GM18502 (cell line): ENCODE measurements around the gene MRAS.
A peak's percentile ranks its signal among the peaks of the same experiment; 100 is the strongest.
"Not testable (repeated sequence)": the region's sequence is repeated elsewhere in the genome, so short reads cannot be mapped to it uniquely, and the experiment has no call there.

Experiments
- ATAC-seq: cut with Tn5 transposase; IDR thresholded peaks from one replicate; pipeline ENCODE4 v1.9.1; 2021; ENCODE audit warnings: mild to moderate bottlenecking; ENCODE audit not compliant: unreplicated experiment, poor library complexity

MRAS gene

DNA sequence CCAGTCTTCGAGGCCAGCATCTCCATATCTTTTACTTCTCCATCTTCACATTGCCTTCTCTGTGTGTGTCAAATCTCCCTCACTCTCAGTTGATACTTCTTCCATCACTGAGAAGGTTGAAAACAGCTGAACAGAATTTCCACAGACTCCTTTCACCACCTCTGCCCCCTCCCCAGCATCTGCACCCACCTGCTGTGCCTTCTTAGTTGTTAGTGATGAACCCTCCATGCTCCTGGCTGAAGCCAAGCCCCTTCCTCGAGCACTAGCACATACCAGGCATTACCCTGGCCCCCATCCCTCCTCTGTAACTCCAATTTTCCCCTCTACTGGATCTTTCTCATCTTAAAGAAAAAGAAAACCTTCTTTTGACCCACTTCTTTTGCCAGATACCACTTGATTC is 58.2 kb downstream of the MRAS start:
- ATAC-seq: no peak

- no peak for ATAC-seq
Observed at GRCh38 chr3:138407236-138407907, 59.0 kb downstream of the MRAS start.

DNA sequence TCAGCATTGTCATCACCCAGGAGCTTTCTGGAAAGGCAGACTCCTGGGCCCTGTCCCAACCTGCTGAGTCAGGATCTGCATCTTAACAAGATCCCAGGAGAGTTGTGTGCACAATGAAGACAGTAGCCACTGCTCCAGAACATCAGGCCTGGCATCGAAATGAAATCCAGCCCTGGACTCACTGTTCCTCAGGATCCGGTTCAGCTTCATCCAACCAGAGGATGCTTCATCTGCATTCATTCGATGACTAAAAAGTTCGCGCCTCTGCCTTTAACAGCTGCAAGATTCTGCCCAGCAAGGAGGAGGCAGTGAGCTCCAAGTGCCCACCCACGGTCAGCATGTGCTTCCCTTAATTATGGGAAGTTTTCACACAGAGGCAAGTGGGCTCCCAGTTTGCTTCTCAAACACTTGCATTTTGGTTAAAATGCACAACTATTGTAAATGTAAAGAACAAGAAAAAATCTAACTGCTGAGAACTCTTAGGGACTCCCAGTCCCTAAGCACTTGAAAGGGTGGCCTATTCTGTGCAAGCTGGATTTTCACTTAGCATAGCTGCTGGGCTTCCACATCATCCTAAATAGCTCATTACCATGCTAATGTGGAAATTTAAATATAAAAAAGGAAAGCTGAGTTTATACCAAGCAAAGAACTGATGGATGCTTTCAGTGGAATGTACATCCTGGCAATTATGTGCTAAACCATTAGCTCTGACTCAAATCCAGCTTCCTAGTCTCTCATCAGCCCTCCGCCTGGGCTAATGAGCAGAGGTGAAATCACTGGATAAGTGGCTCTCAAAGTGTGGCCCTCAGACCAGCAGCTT is 60.6 kb downstream of the MRAS start:
- no peak for ATAC-seq

DNA sequence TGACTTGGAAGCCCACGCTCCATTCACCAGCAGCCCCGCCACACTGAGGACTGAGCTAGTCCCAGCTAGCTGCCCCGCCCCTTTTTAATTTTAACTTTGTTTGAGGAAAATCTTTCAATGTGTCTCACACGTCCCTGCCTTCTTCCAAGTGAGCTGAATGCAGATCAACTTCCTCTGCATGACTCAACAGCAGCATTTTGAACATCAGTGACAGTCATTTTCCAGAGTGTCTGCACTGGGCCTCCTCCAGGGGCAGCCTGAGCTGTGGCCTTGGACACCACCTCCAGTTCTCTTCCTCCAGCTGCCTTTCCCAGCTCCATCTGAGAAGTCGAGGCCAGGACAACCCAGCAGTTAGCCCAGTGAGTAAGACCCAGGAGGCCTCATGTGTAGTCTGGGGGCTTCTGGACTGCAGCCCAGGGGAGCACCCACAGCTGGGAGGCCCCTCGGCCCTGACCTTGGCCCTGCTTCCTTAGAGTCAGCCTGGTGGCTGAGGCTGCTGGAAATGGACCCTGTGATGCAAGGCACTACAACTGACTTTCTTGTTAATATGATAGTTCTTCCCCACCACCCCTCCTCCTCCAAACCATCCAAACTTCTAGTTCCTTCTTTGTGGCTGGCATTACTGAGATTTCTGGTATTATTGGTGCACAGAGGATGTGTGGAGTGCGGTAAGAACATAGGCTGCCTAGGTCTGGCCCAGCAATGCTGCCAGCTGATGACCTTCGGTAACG is 64.6 kb downstream of the MRAS start:
- ATAC-seq: no peak

DNA sequence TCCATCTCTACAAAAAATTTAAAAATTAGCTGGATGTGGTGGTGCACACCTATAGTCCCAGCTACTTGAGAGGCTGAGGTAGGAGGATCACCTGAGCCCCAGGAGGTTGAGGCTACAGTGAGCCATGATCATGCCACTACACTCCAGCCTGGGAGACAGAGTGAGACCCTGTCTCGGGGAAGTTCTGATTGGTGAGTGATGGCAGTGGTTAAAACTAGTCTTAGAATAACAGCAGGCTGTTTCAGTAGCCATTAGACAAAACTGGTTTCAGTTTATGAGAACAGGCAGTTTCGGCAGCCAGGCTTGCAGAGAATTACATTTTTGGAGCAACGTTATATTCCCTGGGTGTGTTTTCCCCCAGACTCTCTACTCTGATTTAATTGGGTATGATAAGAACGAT is 67.9 kb downstream of the MRAS start:
- not testable (repeated sequence) for ATAC-seq

DNA sequence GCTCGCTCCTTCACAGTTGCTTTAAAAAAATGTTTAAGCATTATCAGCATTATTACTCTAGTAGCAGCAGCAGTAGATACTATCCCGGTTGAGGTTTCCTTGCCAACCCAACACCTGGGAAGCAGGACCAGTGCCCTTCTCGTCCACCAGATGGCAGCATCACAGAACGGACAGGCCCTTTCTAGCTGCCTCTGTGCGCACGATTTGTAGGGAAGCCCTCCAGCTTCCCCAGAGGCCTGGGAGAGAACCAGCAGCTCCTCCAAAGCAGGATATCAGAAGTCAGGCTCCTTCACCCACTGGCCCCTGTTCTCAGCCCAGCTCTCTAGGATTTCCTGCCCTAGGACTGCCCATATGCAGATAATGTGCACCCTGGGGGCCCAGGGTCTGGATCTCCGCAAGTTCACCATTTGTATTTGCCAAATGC is 69.2 kb downstream of the MRAS start:
- peak; percentile 70 for ATAC-seq

GRCh38 chr3:138418601-138419206 is 70.3 kb downstream of the MRAS start:
- ATAC-seq: no peak

DNA sequence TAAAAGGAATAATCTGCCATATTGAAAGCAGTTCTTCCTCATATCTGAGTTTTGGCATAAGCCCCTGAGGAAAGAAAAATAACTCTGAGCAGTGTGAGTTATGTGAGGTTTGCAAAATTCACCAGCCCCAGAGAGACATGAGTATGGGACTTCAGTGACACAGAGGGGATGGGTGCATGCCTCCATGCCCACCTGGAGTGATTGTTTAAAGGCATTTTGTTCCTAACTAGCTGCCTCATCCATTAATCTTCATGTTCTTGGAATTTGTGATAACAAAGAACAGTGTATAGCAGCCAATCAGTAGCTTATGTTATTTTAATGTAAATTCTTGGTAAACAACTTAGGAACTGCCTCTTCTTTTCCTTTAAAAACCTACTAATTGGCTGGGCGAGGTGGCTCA is 74.9 kb downstream of the MRAS start:
- ATAC-seq: no peak

GRCh38 chr3:138424323-138424722 is 75.9 kb downstream of the MRAS start:
- ATAC-seq: no peak

DNA sequence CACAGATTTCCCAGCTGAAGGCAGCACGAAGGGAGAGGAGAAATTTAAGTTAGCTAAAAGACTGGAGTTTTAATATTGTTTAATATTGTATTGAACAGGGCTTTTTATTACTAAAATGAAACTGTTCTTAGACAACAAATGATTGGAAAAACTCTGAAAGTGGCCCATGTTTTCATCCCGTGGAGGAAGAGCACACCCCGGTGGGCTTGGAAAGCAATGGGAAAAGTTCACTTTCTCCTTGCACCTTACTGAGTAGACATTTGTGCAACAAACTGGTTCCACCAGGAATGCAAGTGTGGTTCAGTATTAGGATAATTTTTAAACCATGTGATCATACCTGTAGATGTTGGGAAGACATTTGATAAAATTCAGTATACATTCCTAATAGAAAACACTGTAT is 77.8 kb downstream of the MRAS start:
- no peak for ATAC-seq

DNA sequence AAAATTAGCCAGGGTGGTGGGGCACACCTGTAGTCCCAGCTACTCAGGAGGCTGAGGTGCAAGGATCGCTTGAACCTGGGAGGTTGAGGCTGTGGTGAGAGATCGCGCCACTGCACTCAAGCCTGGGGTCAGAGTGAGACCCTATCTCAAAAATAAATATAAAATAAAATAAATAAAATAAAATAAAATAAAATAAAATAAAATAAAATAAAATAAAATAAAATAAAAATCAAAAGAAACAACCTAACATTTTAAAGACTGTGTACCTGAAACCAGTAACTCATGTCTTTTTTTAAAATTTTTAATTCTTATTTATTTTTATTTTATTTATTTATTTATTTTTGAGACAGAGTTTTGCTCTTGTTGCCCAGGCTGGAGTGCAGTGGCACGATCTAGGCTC is 78.4 kb downstream of the MRAS start:
- not testable (repeated sequence) for ATAC-seq

DNA sequence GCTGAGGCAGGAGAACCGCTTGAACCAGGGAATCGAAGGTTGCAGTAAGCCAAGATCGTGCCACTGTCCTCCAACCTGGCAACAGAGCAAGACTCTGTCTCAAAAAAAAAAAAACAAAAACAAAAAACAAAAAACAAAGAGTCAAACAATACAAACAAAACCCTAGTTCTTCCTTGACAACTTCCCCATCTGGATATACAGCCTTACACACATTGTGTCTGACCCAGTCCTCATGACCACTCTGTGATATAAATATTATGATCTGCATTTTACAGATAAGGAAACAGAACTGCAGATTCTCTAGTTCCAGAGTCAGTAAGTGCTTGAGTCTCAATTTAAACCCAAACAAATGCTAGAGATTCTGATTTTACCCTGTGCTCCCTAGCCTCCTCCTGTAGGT is 81.3 kb downstream of the MRAS start:
- no peak for ATAC-seq

DNA sequence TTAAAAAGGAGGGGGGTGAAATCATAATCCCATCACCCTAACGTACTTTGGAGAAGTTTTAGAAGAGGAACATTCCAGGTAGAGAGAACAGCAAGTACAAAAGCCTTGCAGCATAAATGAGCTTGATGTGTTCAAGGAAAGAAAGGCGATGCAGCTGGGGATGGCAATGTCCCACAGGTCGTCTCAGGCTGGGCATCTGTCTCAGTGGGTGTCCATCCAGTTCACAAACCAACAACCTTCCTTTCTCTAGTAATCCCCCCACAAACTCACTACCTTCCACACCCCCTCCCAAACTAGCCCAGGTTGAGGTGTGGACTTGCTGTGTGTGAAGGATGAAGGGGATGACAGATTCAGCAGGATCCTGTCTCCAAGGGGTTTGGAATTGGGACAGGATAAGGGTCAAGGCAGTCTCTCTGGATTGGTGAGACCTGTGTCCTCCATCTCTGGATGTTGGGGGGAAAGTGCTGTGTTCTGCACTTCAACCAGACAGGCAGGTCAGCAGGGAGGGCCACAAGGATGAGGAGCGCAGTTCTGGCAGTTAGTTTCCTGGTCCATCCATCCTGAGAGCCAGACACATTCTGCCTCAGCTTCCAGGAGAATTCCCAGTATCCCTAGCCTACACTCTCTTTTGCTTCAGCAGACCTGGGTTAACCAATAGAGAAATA is 84.3 kb downstream of the MRAS start:
- no peak for ATAC-seq

- no peak for ATAC-seq
Observed at GRCh38 chr3:138433892-138434275, 85.5 kb downstream of the MRAS start.

- ATAC-seq: peak; percentile 70
Observed at GRCh38 chr3:138434276-138434874, 86.0 kb downstream of the MRAS start, which contains the start of gene ESYT3. Gene ESYT3, plus strand, starts transcription at chr3:138434616. Its CDS starts 183 bp downstream, at chr3:138434799.

DNA sequence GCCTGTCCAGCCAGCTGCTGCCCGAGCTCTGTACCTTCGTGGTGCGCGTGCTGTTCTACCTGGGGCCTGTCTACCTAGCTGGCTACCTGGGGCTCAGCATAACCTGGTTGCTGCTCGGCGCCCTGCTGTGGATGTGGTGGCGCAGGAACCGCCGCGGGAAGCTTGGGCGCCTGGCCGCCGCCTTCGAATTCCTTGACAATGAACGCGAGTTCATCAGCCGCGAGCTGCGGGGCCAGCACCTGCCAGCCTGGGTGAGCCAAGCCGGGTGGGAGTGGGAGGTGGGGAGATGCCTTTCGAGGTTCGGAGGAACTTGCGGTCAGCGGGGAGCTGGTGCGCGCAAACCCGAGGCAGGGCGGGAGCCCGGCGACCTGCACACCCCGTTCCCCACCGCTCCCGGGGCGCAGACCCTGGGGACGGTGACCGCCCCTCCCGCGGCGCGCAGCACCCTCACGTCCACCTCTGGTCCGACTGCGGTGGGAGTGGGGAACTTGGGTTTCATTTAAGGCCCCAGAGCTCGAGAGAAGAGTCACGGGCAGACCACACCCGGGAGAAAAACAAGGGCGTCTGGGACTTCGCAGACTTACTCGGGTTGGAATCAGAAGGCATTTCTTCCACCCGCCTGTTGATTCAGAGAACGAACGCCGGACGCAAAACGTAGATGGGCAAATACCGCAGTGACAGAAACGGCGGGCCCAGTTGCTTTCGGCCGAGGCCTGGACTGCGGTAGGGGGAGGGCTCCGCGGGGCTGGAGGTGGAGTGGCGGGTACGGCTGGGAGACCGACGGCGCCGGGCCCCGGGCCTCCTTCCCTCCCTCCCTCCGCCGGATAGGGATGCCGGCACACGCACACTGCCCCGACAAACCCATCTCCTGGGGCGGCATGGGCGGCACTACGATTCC is 86.7 kb downstream of the MRAS start:
- ATAC-seq: no peak

- ATAC-seq: no peak
Observed at GRCh38 chr3:138435840-138436239, 87.5 kb downstream of the MRAS start.

- no peak for ATAC-seq
Observed at GRCh38 chr3:138437281-138437680, 88.9 kb downstream of the MRAS start.

GRCh38 chr3:138438896-138439295 is 90.5 kb downstream of the MRAS start:
- ATAC-seq: no peak
